Measurements from ENCODE around the gene MPZL1.
A peak's percentile ranks its signal among the peaks of the same experiment; 100 is the strongest.
"Not testable (repeated sequence)": the region's sequence is repeated elsewhere in the genome, so short reads cannot be mapped to it uniquely, and the experiment has no call there.

MPZL1 gene

DNA sequence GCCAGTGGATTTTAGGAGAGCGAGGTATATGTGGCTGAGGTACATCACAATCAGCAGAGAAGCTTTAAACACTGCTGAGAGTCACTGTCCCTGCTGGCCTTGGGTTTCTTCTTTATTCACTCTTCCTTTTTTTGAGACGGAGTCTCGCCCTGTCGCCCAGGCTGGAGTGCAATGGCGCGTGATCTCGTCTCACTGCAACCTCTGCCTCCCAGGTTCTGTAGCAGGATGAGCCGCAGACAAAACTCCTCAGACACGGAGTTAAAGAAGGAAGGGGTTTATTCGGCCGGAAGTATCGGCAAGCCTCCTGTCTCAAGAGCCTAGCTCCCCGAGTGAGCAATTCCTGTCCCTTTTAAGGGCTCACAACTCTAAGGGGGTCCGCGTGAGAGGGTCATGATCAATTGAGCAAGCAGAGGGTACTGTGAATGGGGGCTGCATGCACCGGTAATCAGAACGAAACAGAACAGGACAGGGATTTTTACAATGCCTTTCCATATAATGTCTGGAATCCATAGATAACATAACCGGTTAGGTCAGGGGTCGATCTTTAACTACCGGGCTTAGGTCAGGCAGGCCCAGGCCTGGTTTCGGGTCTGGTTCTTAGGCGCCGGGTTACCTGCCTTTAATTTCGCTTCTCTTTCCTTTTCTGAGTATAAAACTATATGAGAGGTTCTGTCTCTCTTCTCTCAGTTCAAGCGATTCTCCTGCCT lies 1.9 kb upstream of the MPZL1 start:
- not testable (repeated sequence) for DNase-seq (ENCODE audit: low spot score)

GRCh38 chr1:167720965-167721616 lies 691 bp upstream of the MPZL1 start:
- peak; percentile 61 for DNase-seq (ENCODE audit: low spot score)

- DNase-seq (ENCODE audit: low spot score): peak; percentile 74
Observed at GRCh38 chr1:167722152-167722869, 529 bp downstream of the MPZL1 start.

DNA sequence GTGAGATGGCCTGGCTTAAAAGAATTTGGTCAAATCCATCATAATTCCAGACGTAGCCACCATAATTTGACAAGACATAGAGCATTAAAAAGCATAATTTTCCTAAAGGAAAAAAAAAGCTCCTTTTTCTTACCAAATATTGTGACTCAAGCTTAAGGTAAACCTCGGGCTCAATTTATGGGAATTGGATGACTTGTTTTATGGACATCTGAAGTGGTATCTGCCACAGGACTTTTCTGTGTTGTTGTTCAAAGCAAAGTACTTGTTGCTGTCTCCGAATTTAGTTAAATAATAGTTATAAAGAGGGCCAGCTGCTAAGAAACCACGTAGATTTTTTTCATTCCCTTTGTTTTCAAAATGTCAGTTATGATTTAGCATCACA lies 1.1 kb downstream of the MPZL1 start:
- no peak for DNase-seq (ENCODE audit: low spot score)

GRCh38 chr1:167723707-167724323 lies 2.0 kb downstream of the MPZL1 start:
- DNase-seq (ENCODE audit: low spot score): no peak

- no peak for DNase-seq (ENCODE audit: low spot score)
Observed at GRCh38 chr1:167726008-167726407, 4.2 kb downstream of the MPZL1 start.

DNA sequence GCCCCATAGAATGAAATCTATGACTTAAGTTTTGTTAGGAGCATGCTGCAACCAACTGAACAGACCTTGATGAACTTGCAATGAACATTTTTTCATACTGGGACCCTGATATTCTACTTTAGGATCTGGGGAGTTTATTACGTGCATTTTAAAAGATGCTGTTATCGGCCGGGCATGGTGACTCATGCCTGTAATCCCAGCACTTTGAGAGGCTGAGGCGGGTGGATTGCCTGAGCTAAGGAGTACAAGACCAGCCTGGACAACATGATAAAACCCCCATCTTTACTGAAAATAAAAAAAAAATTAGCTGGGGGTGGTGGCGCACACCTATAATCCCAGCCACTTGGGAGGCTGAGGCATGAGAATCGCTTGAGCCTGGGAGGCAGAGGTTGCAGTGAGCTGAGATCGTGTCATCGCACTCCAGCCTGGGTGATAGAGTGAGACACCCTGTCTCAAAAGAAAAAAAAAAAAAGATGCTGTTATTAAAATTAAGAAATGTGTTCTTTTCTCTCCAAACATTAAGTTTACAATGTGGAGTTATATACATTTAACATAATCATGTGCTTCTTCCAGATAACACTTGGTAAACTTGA lies 7.1 kb downstream of the MPZL1 start:
- DNase-seq (ENCODE audit: low spot score): no peak

DNA sequence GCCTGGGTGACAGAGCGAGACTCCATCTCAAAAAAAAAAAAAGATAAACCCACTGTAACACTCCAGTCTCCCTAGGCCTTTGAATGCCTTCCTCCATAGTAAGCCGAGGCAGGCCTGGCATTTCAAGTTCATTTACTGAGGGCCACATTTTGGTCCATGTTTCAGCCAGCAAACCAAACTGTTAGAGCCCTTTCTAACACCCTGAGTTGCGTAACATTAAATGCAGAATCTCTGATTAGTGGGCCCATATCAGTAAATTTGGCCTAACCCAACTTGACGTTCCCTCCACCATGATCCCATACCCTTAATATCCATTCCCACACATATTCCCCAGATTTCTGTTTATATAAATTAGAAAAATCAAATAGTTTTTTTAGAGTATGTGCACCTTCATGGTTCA lies 12.4 kb downstream of the MPZL1 start:
- no peak for DNase-seq (ENCODE audit: low spot score)

- no peak for DNase-seq (ENCODE audit: low spot score)
Observed at GRCh38 chr1:167734841-167735240, 13.1 kb downstream of the MPZL1 start.

DNA sequence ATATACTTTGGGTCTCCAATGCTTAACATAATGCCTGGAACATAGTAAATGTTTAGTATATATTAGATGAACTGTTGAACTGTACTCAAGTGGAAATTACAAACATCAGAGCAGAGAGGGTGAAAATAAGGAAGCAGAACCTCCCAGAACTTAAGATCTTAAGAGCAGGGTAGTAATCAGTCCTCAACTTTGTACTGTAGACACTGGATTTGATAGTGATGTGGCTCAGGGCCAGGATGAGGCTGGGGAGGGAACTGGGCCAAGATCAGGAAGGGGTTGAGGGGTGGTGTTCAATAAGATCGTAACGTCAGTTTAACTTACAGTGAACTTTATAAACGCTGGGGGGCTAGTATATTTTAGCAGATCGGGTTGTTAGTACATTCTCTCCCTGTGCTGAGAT lies 15.4 kb downstream of the MPZL1 start:
- no peak for DNase-seq (ENCODE audit: low spot score)

DNA sequence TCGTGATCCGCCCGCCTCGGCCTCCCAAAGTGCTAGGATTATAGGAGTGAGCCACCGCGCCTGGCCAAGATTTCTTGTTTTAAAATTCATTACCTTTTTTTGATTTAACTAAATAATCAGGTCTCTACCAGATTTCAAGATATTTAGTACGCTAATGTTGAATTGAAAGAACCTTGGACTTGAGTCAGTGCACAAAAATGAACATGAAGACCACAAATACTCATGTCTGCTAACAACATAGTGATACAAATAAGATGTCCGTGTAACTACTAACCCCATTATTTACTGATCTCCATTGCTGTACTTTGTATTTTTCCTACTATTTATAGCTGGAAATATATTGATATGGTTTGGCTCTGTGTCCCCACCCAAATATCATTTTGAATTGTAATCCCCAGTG lies 16.4 kb downstream of the MPZL1 start:
- DNase-seq (ENCODE audit: low spot score): no peak

- DNase-seq (ENCODE audit: low spot score): no peak
Observed at GRCh38 chr1:167739752-167740151, 18.0 kb downstream of the MPZL1 start.

GRCh38 chr1:167741103-167741502 lies 19.3 kb downstream of the MPZL1 start:
- peak; percentile 47 for DNase-seq (ENCODE audit: low spot score)

DNA sequence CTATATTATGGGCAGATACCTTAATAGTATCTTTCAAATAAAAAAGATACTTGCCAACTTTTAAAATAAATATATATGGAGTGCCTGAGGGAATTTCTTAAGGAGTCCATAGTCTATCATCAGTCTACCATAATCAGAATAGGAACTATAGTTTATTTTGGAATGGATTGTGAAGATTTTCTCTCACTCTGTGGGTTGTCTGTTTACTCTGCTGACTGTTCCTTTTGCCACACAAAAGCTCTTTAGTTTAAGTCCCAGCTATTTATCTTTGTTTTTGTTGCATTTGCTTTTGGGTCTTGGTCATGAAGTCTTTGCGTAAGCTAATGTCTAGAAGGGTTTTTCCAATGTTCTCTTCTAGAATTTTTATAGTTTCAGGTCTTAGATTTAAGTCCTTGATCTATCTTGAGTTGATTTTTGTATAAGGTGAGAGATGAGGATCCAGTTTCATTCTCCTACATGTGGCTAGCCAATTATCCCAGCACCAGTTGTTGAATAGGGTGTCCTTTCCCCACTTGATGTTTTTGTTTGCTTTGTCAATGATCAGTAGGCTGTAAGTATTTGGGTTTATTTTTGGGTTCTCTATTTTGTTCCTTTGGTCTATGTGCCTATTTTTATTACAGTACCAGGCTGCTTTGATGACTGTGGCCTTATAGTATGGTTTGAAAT lies 20.7 kb downstream of the MPZL1 start:
- not testable (repeated sequence) for DNase-seq (ENCODE audit: low spot score)

- no peak for DNase-seq (ENCODE audit: low spot score)
Observed at GRCh38 chr1:167744901-167745300, 23.1 kb downstream of the MPZL1 start.

DNA sequence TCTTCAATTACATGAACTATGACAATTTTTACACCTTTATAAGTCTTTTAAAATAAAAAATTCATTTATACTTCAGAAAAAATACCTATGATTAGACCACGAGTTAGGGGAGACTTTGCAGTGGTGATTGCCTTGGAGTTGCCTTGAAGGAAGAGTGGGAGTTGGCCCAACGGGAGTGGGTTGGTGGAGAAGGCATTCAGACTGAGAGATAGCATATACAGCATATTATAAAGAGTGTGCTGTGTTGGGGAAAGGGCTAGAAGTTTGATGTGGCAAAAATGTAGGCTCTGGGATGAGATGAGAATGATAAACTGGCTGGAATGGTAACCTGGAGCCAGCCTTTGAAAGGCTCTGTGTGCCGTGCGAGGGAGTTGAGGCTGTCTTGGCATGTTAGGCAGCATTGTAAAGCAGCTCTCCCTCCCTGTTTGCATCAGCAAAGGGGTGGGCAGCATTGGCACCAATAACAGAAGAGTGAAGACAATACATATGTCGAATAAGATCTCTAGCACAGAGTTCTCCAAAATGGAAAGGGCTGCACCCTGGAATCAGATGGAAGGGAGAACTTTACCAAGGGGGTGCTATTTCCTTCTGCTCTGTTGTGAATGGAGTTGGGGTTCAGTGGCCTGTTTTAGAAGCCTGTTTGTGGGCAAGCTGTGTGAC lies 24.4 kb downstream of the MPZL1 start:
- DNase-seq (ENCODE audit: low spot score): no peak

- no peak for DNase-seq (ENCODE audit: low spot score)
Observed at GRCh38 chr1:167746988-167747655, 25.3 kb downstream of the MPZL1 start.

DNA sequence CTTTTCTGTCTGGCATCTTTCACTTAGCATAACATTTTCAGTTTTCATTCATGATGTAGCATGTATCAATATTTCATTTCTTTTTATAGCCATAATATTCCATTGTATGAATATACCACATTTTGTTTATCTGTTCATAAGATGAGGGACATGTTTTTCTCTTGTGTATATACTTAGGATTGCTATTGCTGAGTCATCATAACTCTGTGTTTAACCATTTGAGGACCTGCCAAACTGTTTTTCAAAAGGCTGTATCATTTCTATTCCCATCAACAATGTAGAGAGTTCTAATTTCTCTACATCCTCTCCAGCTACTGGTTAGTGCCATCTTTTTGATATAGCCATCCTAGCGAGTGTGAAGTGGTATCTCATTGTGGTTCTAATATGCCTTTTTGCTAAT lies 26.2 kb downstream of the MPZL1 start:
- DNase-seq (ENCODE audit: low spot score): no peak

DNA sequence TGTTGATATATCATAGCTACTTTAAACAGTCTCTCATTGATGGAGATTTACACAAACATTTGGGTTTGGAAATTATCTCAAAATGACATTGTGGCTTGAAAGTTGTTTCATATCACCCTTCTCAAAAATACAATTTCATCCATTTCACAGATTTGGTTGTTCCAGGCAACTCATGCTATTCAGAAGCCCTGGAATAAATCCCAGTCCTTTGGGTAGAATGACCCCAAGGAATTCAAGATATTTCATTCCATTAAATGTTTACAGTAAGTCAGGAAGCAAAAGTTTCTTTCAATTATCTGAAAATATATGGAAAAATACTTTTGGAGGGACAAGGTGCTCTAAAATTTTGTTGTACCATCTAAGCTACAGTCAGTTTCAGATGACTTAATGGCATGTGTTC lies 27.1 kb downstream of the MPZL1 start:
- DNase-seq (ENCODE audit: low spot score): no peak

DNA sequence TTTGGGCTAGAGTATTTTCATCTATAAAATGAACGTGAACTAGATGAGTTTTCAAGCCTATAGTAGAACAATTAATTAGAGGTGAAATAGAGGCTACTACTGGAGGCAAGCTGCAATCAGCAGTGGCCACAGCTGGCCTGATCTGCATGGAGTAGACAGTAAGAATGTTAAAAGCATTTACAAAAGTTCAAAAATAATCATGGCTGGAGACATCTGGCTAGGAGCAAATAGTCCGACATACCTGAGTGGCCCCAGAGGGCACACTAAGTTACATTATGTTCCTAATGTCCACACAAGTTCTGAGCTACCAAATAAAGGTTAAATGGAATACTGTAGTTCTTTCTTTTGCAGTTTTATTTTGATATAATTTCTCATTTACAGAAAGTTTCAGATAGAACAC lies 28.0 kb downstream of the MPZL1 start:
- DNase-seq (ENCODE audit: low spot score): no peak

- no peak for DNase-seq (ENCODE audit: low spot score)
Observed at GRCh38 chr1:167750641-167751040, 28.9 kb downstream of the MPZL1 start.
